PC-9 (cell line): ENCODE measurements around the gene NELFCD. TPM values are rescaled to one million over a fixed set of nuclear protein-coding genes. Genes with fewer than 3 reads are reported as not detected.

ENCODE experiments used
- BruUV-seq: library from RNA; stranded (reverse); fragments of 400-500 nt; replicated peaks from 2 replicates; lab custom pipeline; 2021; lab: Mats Ljungman, UMichigan
- CTCF ChIA-PET: fragments of 300-600 bp; sonication (Branson Sonifier 250); formaldehyde crosslinking; loops from one replicate; lab custom pipeline; 2022; ENCODE audit warnings: antibody characterized with exemption; lab: Charles Lee
- POLR2A ChIA-PET: fragments of 300-600 bp; sonication (Branson Sonifier 250); formaldehyde crosslinking; loops from one replicate; lab custom pipeline; 2022; ENCODE audit warnings: antibody characterized with exemption; ENCODE audit not compliant: unreplicated experiment; lab: Charles Lee
- DNase-seq, 2 experiments: peaks; one replicate each; pipeline versions ENCODE4 v3.0.0 to v3.0.0-alpha.2; 2015 to 2022; ENCODE audit warnings: mixed read lengths in 1 of 2
- H2AFZ ChIP-seq: fragments of 200-600 bp; sonication (generic); 2 replicates; pipeline ENCODE4 v1.8.1; 2017; ENCODE audit warnings: antibody characterized with exemption
- H3F3A ChIP-seq: fragments of 200-600 bp; sonication (generic); 2 replicates; pipeline ENCODE4 v1.8.1; 2017; ENCODE audit warnings: antibody characterized with exemption, mild to moderate bottlenecking, low read depth; ENCODE audit not compliant: insufficient read depth
- H3K27ac ChIP-seq: fragments of 200-600 bp; sonication (generic); 2 replicates; pipeline ENCODE4 v1.6.1; 2016; ENCODE audit warnings: mixed run types
- H3K27me3 ChIP-seq: fragments of 200-600 bp; sonication (generic); 2 replicates; pipeline ENCODE4 v1.6.1; 2016; ENCODE audit warnings: low read depth, mixed run types; ENCODE audit not compliant: insufficient read depth
- H3K36me3 ChIP-seq: fragments of 200-600 bp; sonication (generic); 2 replicates; pipeline ENCODE4 v1.6.1; 2016; ENCODE audit warnings: low read depth, mixed run types
- H3K4me1 ChIP-seq: fragments of 200-600 bp; sonication (generic); replicated peaks from 2 replicates; pipeline ENCODE4 v1.6.1; 2016; ENCODE audit warnings: mixed run types; ENCODE audit not compliant: insufficient read depth
- H3K4me2 ChIP-seq: fragments of 200-600 bp; sonication (generic); 2 replicates; pipeline ENCODE4 v1.6.1; 2017; ENCODE audit warnings: mixed run types
- H3K4me3 ChIP-seq: fragments of 200-600 bp; sonication (generic); 2 replicates; pipeline ENCODE4 v1.6.1; 2016; ENCODE audit warnings: mixed run types
- H3K79me2 ChIP-seq: fragments of 200-600 bp; sonication (generic); 2 replicates; pipeline ENCODE4 v1.6.1; 2017; ENCODE audit warnings: low read depth, mixed run types
- H3K9me2 ChIP-seq: fragments of 200-600 bp; sonication (generic); 2 replicates; pipeline ENCODE4 v1.8.1; 2017; ENCODE audit warnings: mild to moderate bottlenecking; ENCODE audit not compliant: insufficient read depth
- H3K9me3 ChIP-seq: fragments of 200-600 bp; sonication (generic); 2 replicates; pipeline ENCODE4 v1.8.1; 2016; ENCODE audit warnings: low read depth; ENCODE audit not compliant: insufficient read depth
- H4K20me1 ChIP-seq: fragments of 200-600 bp; sonication (generic); 2 replicates; pipeline ENCODE4 v1.8.1; 2017; ENCODE audit not compliant: insufficient read depth
- CTCF ChIP-seq: fragments of 200-600 bp; sonication (generic); conservative IDR thresholded peaks from 2 replicates; pipeline ENCODE4 v1.6.1; 2017; ENCODE audit warnings: mixed run types, antibody characterized with exemption, mild to moderate bottlenecking, moderate library complexity
- EZH2 ChIP-seq: fragments of 200-600 bp; sonication (generic); IDR thresholded peaks from 2 replicates; pipeline ENCODE4 v1.8.0; 2017; ENCODE audit warnings: antibody characterized with exemption, low read depth
- intact Hi-C: fragments of 100-400 bp; cut with micrococcal nuclease; formaldehyde crosslinking; loops from one replicate; pipeline ENCODE4 v1.10.0; 2022; ENCODE audit not compliant: unreplicated experiment
- total RNA-seq: library from RNA; stranded (reverse); gene quantifications from 2 replicates; pipeline ENCODE4 v1.2.3, GENCODE V29; 2021

The NELFCD gene
- total RNA-seq, 1 experiment from 2014 or later, result 130 TPM

DNA sequence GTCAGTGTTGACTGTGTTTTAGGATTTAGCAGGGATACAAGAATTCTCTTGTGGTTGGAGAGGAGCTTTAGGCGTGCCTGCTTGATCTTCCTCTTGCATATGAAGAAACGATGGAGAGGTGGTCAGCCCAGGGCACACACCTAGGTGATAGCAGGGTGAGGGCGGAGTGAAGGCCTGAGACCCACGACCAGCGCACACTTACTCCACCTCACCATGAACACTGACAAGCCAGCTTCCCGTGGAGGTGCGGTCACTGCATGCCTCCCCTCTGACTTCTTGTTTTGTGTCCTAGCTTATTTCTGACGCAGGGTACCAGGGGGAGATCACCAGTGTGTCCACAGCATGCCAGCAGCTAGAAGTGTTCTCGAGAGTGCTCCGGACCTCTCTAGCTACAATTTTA lies 8.1 kb downstream of the NELFCD start:
- Histone ChIP-seq H2AFZ (no peak overlapping the region), H3K9me2 (no peaks in the 10 kb centered on the region), H3K9me3 (no peaks in the 10 kb centered on the region), H3K4me3 (no peak overlapping the region), H3K27me3 (no peaks in the 10 kb centered on the region), H4K20me1 (peaks cover 25% of the 10 kb centered on the region), H3K79me2 (peaks cover 24% of the 10 kb centered on the region), H3F3A (peaks cover 28% of the 10 kb centered on the region), H3K4me2 (no peak overlapping the region), H3K27ac (no peak overlapping the region), H3K4me1 (no peaks in the 10 kb centered on the region), H3K36me3 (peaks cover 62% of the 10 kb centered on the region)
- POLR2A ChIA-PET, result no interaction called here
- intact Hi-C loops, result no loop called here
- CTCF ChIA-PET, result no interaction called here
- TF ChIP-seq EZH2 (no peak), CTCF (no peak)
- no peak for DNase-seq
- no TSS peak for BruUV-seq

DNA sequence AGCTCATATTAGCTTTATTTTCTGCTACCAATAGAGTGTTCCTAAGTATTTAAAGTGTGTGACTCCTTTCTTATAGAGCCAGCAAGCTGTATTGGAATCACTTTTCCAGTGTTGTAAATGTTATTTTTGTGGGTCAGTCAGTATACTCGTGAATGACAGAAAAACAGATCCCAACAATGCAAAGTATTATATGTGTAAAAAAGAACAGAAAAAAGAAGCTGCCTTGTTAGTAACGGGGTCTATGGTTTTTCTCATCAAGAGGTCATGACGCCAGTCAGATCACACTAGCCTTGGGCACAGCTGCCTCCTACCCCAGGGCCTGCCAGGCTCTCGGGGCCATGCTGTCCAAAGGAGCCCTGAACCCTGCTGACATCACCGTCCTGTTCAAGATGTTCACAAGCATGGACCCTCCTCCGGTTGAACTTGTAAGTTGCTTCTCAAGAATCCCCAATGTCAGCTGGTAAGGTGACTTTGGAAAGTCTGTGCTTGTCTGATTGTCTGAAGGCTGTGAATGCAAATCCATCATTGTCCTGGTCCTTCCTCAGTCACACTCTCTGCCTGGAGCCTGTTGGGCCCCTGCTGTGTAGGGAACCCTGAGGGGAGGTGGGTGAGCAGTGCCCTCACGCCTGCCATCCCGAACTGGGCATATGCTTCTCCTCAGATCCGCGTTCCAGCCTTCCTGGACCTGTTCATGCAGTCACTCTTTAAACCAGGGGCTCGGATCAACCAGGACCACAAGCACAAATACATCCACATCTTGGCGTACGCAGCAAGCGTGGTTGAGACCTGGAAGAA lies 9.8 kb downstream of the NELFCD start:
- H3K79me2 ChIP-seq, result peaks cover 8% of the 10 kb centered on the region
- peaks cover 17% of the 10 kb centered on the region for H4K20me1 ChIP-seq
- TF ChIP-seq EZH2, result no peak
- TF ChIP-seq CTCF, result no peak
- no TSS peak for BruUV-seq
- no peak for DNase-seq
- peaks cover 42% of the 10 kb centered on the region for H3F3A ChIP-seq
- H3K9me2 ChIP-seq, result no peaks in the 10 kb centered on the region
- no peak overlapping the region for H3K4me2 ChIP-seq
- no peaks in the 10 kb centered on the region for H3K4me1 ChIP-seq
- H2AFZ ChIP-seq, result no peak overlapping the region
- H3K4me3 ChIP-seq, result no peak overlapping the region
- no peaks in the 10 kb centered on the region for H3K27me3 ChIP-seq
- ChIA-PET POLR2A (interaction anchor here (0.6 kb wide), 1 partner anchor 20 kb away, joined by 5 read pairs; no protein-coding TSS in a partner anchor), CTCF (interaction anchor here (0.5 kb wide), 1 partner anchor 530 kb away, joined by 3 read pairs; no protein-coding TSS in a partner anchor)
- H3K9me3 ChIP-seq, result no peaks in the 10 kb centered on the region
- no peak overlapping the region for H3K27ac ChIP-seq
- intact Hi-C loops, result no loop called here
- H3K36me3 ChIP-seq, result peaks cover 67% of the 10 kb centered on the region

- H3K27me3 ChIP-seq, result no peaks in the 10 kb centered on the region
- no peak overlapping the region for H3K27ac ChIP-seq
- peaks cover 49% of the 10 kb centered on the region for H3F3A ChIP-seq
- ChIA-PET CTCF (no interaction called here), POLR2A (interaction anchor here (0.6 kb wide), 1 partner anchor 319 kb away, joined by 7 read pairs; no protein-coding TSS in a partner anchor)
- H3K9me3 ChIP-seq, result no peaks in the 10 kb centered on the region
- intact Hi-C loops, result no loop called here
- no peak overlapping the region for H3K4me2 ChIP-seq
- peaks cover 6% of the 10 kb centered on the region for H3K79me2 ChIP-seq
- H2AFZ ChIP-seq, result no peak overlapping the region
- no peaks in the 10 kb centered on the region for H3K4me1 ChIP-seq
- H3K9me2 ChIP-seq, result no peaks in the 10 kb centered on the region
- H3K36me3 ChIP-seq, result peaks cover 74% of the 10 kb centered on the region
- peaks cover 22% of the 10 kb centered on the region for H4K20me1 ChIP-seq
- H3K4me3 ChIP-seq, result no peak overlapping the region
- TF ChIP-seq CTCF (no peak), EZH2 (no peak)
- DNase-seq, result no peak
- BruUV-seq, result no TSS peak
Measured at GRCh38 chr20:58991715-58992114, 10.7 kb downstream of the NELFCD start.
